Transverse colon (tissue), 4 donors: ENCODE measurements around the gene NDUFAF4.

Source experiments
- POLR2AphosphoS5 ChIP-seq, 3 donors: sonication (generic); formaldehyde crosslinking; IDR thresholded peaks; one replicate each; pipeline ENCODE4 v1.6.1; 2016; ENCODE audit warnings: antibody characterized with exemption in 3 of 3
- TF ChIP-seq, protein P1 (sequence below), 5 experiments: fragments of 200-600 bp in 3 of 5; fragments of 450-650 bp in 2 of 5; sonication (generic) in 3 of 5; IDR thresholded peaks; 1 replicate in 2 of 5; 2 replicates in 3 of 5; pipeline ENCODE4 v1.5.1; 2016 to 2017; ENCODE audit warnings: antibody characterized with exemption in 5 of 5, inconsistent platforms in 3 of 5, mild to moderate bottlenecking in 2 of 5, moderate library complexity in 1 of 5

DNA sequence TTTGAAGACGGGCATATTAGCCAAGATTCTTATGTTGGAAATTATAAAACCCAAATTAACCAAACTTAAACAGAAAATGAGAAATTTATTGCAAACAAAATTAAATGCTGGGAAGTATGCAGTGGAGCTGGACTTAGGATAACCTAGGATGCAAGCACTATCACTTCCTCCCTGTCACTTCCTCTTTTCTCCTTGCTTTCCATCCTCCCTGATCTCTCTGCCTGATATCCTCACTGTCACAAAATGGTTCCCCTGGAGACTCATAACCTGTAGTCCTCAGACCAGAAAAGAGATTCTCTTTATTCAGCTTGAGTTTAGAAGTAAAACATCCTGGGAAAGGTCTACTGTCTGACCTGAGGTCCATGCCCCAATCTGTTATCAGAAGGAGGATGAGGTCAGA, 19.4 kb upstream of the NDUFAF4 start:
- TF ChIP-seq, protein P1, sequence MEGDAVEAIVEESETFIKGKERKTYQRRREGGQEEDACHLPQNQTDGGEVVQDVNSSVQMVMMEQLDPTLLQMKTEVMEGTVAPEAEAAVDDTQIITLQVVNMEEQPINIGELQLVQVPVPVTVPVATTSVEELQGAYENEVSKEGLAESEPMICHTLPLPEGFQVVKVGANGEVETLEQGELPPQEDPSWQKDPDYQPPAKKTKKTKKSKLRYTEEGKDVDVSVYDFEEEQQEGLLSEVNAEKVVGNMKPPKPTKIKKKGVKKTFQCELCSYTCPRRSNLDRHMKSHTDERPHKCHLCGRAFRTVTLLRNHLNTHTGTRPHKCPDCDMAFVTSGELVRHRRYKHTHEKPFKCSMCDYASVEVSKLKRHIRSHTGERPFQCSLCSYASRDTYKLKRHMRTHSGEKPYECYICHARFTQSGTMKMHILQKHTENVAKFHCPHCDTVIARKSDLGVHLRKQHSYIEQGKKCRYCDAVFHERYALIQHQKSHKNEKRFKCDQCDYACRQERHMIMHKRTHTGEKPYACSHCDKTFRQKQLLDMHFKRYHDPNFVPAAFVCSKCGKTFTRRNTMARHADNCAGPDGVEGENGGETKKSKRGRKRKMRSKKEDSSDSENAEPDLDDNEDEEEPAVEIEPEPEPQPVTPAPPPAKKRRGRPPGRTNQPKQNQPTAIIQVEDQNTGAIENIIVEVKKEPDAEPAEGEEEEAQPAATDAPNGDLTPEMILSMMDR (IDR thresholded peaks at IDR 0.05): no peak
- TF ChIP-seq POLR2AphosphoS5 (IDR thresholded peaks at IDR 0.05): no peak
